ENCODE data around the gene NACC1.

The NACC1 gene

DNA sequence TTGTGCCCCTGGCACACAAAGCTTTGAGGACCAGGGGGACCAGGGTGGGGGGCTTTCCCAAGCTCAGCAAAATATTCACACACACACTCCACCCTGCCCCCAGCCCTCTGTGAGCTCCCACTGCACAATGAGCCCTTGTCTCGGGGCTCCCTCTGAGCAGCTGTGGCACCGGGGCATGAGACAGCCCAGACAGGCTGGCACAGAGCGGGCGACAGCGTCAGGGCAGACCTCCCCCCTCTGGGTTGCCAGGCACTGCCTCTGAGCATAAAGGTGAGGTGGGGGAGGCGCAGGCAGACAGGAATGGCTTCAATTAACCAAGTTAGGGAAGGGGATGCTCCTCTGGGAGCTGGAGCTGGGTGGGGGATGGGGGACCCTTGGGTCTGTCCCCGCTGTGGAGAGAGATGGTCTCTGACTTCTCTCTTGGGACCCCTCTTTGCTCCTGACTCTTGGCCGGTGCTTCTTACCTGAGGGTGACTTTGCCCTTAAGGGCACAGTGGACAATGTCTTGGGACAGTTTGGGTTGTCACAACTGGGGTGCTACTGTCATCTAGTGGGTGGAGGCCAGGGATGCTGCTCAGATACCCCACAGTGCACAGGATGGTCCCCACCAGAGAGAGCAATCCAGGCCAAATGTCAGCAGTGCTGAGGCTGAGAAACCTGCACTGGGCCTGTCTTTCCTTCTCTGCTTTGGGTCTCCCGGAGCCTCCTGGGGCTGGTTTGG, 45.7 kb upstream of the NACC1 start:
- Histone ChIP-seq H3K4me3 (replicated peaks; ENCODE audit: low read depth, low read length) (no peak overlapping the region), H3K36me3 (ENCODE audit: control insufficient read depth, insufficient read depth, low read length) (no peaks in the 10 kb centered on the region), H3K27me3 (replicated peaks; ENCODE audit: control insufficient read depth, insufficient read depth, low read length) (peaks cover 1% of the 10 kb centered on the region; the same call in 1 of the 2 replicates)
- DNase-seq (ENCODE audit: extremely low read depth, insufficient read length) = no peak
- TF ChIP-seq, protein P1, sequence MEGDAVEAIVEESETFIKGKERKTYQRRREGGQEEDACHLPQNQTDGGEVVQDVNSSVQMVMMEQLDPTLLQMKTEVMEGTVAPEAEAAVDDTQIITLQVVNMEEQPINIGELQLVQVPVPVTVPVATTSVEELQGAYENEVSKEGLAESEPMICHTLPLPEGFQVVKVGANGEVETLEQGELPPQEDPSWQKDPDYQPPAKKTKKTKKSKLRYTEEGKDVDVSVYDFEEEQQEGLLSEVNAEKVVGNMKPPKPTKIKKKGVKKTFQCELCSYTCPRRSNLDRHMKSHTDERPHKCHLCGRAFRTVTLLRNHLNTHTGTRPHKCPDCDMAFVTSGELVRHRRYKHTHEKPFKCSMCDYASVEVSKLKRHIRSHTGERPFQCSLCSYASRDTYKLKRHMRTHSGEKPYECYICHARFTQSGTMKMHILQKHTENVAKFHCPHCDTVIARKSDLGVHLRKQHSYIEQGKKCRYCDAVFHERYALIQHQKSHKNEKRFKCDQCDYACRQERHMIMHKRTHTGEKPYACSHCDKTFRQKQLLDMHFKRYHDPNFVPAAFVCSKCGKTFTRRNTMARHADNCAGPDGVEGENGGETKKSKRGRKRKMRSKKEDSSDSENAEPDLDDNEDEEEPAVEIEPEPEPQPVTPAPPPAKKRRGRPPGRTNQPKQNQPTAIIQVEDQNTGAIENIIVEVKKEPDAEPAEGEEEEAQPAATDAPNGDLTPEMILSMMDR (IDR thresholded peaks at IDR 0.05; ENCODE audit: insufficient read depth, low read length, poor library complexity, severe bottlenecking) = no peak

DNA sequence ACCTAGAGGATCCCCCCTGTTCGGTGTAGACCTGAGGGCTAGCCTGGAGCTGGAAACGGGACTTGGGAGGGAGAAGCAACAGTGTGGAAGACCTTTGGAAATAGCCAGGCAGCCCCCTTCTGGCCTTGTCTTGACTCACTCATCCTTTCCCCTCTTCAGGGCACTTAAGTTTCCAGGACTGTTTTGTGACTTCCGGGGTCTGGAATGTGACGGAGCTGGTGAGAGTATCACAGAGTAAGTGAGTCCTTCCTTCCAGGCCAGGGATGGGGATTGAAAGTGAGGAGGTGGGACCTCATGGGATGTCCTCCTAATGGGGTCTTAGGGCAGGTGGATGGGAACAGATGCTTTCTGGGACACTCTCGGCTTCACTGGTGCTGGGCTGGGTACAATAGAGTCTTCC, 44.8 kb upstream of the NACC1 start:
- Histone ChIP-seq H3K27me3 (replicated peaks; ENCODE audit: control insufficient read depth, insufficient read depth, low read length) (peaks cover 1% of the 10 kb centered on the region; the same call in 1 of the 2 replicates), H3K36me3 (ENCODE audit: control insufficient read depth, insufficient read depth, low read length) (no peaks in the 10 kb centered on the region), H3K4me3 (replicated peaks; ENCODE audit: low read depth, low read length) (no peak overlapping the region)
- no peak for DNase-seq (ENCODE audit: extremely low read depth, insufficient read length)
- TF ChIP-seq, protein P1 (IDR thresholded peaks at IDR 0.05; ENCODE audit: insufficient read depth, low read length, poor library complexity, severe bottlenecking) = no peak

DNA sequence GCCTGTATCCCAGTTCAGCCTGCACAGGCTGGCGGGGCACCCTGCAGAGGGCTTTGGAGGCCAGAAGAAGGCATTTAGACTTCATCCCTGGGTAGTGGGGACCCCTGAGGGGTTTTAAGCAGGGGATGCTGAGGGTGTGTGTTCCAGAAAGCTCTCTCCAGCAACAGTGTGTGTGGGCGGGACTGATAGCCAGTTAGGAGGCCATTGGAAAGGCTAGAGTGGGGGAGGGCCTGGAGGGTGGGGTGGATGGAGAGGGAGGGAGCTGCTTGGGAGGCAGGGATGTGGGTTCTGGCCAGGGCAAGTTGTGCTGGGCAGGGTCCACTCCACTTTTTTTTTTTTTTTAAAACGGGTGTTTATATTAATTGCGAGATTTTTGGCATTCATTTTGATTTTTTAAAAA, 43.7 kb upstream of the NACC1 start:
- peaks cover 1% of the 10 kb centered on the region; the same call in 1 of the 2 replicates for H3K27me3 ChIP-seq (replicated peaks; ENCODE audit: control insufficient read depth, insufficient read depth, low read length)
- no peak overlapping the region for H3K4me3 ChIP-seq (replicated peaks; ENCODE audit: low read depth, low read length)
- H3K36me3 ChIP-seq (ENCODE audit: control insufficient read depth, insufficient read depth, low read length) = no peaks in the 10 kb centered on the region
- no peak for DNase-seq (ENCODE audit: extremely low read depth, insufficient read length)
- TF ChIP-seq, protein P1 (IDR thresholded peaks at IDR 0.05; ENCODE audit: insufficient read depth, low read length, poor library complexity, severe bottlenecking) = no peak

DNA sequence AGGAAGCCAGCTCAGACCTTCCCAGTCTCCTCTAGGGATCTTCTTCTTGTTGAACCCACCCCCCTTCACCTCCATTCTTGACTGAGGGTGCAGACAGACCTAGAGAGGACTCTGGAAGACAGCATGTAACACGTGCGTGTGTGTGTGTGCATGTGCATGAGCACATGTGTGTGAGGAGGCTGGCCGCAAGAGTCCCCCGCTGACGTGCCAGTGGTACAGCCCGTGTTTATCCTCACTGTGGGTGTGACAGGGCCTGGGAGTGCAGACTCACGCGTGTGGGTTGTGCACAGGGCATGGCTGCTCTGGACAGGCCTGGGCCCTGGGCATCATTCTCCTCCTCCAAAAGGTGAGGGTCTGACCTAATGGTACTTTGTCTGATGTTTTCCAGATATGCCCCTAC, 41.7 kb upstream of the NACC1 start:
- Histone ChIP-seq H3K4me3 (replicated peaks; ENCODE audit: low read depth, low read length) (no peak overlapping the region), H3K27me3 (replicated peaks; ENCODE audit: control insufficient read depth, insufficient read depth, low read length) (peaks cover 1% of the 10 kb centered on the region; the same call in 1 of the 2 replicates), H3K36me3 (ENCODE audit: control insufficient read depth, insufficient read depth, low read length) (no peaks in the 10 kb centered on the region)
- TF ChIP-seq, protein P1 (IDR thresholded peaks at IDR 0.05; ENCODE audit: insufficient read depth, low read length, poor library complexity, severe bottlenecking) = no peak
- DNase-seq (ENCODE audit: extremely low read depth, insufficient read length) = no peak

DNA sequence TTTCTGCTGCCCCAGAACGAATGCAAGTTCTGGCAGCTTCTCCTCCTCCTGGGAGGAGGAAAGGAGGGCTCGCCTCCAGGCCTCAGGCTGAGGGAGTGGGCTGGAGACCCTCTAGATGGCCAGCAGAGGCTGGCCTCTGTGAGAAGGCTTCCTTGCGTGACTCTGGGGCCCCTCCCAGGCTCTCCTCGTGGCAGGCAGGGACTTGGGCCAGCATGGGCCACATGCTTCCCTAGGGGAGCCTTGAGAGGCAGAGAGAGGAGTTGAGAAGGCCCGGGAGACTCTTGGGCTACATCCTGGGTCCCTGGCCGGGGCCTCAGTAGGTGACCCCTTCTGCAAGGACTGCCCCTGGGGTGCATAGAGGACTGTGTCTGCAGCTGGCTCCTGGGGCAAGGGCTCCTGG, 41.3 kb upstream of the NACC1 start:
- TF ChIP-seq, protein P1 (IDR thresholded peaks at IDR 0.05; ENCODE audit: insufficient read depth, low read length, poor library complexity, severe bottlenecking) = no peak
- no peak for DNase-seq (ENCODE audit: extremely low read depth, insufficient read length)
- Histone ChIP-seq H3K27me3 (replicated peaks; ENCODE audit: control insufficient read depth, insufficient read depth, low read length) (peaks cover 1% of the 10 kb centered on the region; the same call in 1 of the 2 replicates), H3K36me3 (ENCODE audit: control insufficient read depth, insufficient read depth, low read length) (no peaks in the 10 kb centered on the region), H3K4me3 (replicated peaks; ENCODE audit: low read depth, low read length) (no peak overlapping the region)
